UCSD-AML1 (cell line): ENCODE data around the gene PDIA5.
"Not testable (repeated sequence)": the region's sequence is repeated elsewhere in the genome, so short reads cannot be mapped to it uniquely, and the experiment has no call there.

Experiments
- DNase-seq: peaks from one replicate; lab custom pipeline; 2025; ENCODE audit not compliant: unreplicated experiment; lab: John Stamatoyannopoulos, UW

The PDIA5 gene

DNA sequence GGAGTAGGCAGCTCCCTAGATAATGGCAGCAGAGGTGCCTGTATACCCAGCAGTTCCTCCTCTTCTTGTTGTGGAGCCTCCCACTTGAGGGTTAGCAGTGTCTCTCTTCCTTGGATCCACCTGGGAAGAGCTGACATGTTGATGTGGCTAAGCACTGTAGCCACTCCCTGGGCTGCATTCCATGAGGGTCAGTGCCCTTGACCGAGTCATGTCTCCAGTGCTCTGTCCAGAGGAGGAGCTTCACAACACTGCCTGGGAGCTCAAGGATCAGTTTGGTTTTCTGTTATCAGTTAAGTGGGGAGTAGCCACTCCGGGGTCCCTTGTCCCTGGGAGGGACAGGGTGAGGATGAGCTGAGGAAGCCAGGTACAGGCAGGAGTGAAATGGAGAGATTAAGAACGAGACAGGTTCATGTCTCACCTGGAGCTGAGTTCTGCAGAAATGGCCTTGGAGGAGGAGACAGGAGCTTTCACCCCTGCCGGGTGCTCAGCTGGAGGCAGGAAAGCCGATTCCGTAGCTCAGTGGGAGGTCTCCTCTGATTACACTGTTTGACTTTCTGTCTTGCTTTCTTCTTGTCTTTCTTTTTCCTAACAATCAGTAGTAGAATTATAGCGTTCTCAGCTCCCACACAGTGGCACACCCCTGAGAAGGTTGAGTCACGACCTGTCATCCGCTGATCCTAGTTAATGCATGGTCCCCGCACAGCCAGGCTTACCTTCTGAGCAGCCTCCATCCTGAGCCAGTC, 77.0 kb downstream of the PDIA5 start:
- DNase-seq, result no peak

DNA sequence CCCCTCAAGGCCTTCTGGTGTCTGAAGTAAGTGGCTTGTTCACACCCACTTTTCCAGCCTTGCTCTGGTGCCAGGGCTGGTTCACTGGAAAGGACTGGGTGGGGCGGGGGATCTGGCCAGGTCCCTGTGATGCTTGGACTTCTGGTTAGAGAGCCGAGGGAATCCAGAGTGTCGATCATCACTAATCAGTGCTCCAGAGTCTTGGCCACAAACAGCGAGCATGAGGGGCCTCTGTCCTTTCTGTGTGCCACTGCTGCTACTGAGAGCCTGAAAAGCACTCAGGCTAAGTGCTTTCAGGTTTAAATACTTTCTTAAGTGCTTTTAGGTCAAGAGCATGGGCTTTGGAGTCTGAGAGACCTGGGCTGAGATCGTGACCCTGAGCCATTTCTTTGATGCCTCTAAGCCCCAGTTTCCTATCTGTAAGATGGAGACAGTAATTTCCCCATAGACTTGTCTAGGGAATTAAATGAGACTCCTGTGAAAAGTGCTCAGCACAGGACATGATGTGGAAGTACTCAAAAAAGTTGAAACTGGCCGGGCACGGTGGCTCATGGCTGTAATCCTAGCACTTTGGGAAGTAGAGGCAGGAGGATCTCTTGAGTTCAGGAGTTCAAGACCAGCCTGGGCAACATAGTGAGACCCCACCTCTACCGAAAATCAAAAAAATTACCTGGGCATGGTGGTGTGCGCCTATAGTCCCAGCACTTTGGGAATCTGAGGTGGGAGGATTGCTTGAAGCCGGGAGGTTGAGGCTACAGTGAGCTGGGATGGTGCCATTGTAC, 81.1 kb downstream of the PDIA5 start:
- no peak for DNase-seq

DNA sequence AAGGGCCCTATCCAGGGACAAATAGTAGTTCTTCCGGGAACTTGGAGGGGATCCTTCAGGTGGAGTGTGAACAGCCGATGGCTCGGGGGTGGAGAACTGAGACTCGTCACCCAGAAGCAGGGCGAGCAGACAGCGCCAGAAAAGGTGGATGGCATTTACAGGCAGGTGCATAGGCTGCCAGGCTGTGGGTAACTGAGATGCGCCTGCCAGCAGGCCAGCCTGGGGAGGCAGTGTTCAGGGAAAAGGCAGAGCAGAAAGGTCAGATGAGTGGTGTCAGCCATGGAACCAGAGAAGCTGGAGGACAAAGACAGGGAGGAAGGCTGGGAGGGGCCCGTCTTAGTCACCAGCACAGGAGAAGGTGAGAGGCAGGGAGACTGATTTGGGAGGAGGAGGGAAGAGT, 81.9 kb downstream of the PDIA5 start:
- DNase-seq, result no peak

DNA sequence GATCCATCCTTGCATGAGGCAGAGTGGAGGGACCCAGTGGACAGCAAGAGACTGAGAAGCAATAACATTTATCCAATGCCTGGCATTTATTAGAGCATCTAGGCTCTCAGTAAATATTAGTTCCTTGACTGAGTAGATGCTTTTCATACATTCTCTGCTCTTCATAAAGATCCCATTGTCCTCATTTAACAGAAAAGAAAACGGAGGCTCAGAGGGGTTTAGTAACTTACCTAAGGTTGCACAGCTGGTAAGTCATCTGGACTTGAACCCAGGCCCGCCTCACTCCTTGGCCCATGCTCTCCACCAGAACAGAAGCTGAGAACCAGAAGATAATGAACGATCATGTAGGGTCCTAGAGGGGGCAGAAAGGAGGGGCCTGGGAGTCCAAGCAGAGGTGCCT, 82.7 kb downstream of the PDIA5 start:
- no peak for DNase-seq

DNA sequence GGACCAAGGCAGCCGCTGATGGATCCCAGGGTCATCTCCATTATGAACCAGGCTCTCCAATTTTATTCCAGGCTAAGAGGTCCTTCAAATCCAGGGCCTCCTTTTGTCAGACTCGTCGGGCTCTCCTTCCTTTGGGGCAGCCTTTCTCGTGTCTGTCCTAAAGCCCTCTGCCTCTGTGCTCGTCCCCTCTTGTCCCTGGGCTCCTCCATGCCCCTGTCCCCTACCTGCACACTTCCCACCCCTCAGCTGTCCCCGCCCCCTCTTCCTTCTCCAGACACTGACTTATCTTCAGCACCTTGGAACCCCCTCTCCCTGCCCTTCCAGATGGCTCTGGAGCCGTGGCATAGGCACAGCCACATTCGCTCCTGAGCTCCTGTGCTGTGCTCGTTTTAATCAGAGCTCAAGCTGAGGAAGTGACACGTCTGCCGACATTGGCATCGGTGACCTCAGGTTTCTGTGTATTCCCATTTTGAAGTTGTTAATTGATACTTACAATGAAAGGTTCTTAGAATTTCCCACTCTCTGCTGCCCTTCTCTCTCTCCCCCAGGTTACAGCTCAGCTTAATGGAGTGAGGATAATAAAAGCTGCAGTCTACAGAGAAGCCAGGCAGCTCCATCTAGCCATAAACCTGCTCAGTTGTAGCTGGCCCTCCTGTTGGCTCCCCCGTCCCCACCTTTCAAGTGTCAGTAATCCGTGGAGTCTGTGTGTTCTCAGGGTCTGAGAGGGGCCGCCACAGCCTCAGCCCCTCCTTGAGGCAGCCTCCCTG, 83.8 kb downstream of the PDIA5 start:
- DNase-seq, result no peak

DNA sequence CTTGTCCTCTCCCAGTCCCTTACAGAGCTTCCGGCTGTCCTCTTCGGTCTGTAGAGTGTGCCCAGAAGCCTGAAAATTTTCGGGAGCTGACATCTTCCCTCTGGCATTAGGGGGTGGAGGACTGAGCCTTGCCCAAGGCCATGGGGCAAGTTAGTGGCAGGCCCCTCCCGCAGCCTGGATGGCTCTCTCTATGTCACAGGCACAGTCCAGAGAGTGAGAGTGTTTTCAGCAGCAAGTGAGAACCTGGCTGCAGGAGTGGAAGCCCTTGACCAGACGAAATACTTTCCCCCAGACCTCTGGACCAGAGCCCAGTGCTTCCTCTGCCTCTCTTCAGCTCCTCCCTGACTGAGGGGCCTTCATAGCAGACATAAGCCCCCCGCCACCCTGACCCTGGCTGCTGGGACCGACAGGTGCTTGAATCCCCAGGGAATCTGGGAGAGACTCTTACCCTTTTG, 84.5 kb downstream of the PDIA5 start:
- no peak for DNase-seq

DNA sequence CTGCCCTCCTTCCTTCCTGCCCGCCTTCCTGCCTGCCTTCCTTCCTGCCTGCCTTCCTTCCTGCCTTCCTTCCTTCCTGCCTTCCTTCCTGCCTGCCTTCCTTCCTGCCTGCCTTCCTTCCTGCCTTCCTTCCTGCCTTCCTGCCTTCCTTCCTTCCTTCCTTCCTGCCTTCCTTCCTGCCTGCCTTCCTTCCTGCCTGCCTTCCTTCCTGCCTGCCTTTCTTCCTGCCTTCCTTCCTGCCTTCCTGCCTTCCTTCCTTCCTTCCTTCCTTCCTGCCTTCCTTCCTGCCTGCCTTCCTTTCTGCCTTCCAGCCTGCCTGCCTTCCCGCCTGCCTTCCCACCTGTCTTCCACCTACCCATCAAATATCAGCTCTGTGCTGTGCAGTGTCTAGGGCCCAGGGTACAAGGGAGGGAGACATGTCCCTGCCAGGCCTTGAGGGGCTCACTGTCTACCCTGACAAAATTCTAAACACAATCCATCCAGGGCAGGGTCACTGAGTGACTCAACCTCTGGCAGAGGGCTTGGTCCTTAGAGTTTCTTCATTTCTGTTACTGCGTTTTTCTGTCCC, 85.1 kb downstream of the PDIA5 start:
- DNase-seq, result not testable (repeated sequence)

DNA sequence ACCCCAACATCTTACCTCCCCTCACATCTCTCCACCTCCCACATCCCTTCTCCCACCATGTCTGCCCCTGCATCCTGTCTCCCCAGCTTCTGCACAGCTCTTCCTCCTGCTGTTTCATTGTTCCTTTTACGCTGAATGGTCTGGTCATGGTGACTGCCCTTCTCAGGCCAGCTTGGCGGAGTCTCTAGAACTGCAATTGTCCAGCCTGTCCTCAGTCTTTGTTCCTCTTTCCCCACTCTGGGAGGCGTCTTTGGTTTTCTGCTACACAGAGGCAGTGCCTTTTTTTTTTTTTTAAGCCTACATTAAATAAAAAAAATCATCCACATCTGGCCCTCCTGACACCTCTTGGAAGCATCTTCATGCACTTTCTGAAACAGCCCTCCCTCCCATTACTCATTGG, 85.9 kb downstream of the PDIA5 start:
- DNase-seq, result no peak

DNA sequence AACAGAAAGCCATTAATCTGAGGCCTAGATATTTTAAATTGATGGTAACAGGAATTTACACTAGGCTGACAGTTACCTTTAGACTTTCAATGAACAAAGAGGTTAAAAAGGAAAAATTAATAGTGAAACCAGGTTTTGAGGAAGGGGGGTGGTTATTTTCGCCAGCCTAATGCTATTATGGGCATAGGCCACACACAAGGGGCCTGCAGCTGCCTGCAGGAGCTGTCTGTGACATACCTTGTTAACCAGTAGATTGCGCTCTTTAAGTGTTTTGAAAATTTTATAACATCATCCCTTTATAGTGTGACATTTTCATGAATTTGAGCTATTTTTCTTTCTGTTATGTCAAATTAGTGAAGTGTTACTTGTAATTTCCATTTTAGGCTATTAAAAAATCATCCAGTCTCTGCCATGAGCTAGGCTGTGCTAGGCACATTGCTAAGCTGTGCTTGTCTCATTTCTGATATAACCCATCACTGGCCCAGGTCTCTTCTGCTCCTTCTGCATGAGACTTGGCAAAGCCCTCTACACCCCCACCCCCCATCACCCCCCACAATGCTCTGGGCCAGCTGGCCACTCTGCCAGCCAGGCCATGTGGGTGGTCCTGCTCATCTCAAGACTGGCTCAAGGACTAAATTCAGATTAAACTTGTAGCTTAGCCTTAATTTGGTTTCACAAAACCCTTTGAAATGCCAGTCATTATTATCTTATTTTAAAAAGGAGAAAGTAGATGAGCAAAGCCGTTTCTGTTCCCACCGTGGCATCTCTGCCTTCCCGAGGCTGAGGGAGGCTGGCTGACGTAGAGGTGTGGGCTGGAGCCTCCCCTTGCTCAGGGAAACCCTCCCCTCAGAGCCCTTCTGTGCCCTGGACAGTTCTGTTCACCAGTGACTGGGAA, 86.5 kb downstream of the PDIA5 start:
- no peak for DNase-seq

DNA sequence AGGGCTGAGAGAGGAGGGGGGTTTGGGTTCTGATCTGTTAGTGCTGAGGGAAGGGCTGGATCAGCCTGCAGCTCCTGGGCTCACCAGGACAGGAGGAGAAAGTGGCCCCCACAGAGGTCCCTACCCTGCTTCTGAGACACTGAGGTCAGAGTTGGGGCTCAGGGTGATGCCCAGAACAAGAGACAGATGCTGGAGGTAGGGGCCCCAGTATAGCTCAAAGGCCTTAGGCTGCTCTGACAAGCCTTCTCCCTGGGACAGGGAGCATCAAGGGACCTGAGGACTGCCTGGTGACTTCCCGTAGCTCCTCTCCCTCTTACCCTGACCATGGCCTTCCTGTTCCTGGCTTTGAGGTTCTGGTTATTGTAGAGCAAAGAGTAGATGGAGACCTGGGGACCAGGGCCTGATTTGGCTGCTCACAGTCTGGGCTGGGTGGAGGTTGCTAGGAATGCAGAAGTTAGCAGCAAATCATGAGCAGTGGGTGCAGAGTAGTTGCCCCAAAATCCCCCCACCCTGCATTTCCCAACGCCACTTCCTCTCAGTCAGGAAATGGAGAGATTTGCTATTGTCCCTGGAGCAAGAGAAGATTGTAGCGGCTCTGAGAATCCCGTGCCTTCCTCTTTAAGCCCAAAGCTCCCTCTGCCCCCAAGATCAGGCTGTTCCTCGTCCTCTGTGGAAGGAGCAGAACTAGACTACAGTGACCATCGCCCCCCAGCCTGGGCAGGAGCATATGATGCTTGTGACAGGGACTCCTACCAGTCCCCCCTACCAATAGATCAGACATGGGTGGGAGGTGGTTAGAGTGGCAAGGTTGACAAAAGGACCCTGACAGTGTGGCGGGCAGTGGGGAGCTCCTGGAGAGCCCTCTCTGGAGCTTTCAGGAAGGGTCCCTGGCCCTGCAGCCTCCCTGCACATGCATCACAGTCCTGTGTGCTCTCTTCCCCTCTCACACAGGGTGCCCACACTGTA, 87.5 kb downstream of the PDIA5 start:
- DNase-seq, result no peak

DNA sequence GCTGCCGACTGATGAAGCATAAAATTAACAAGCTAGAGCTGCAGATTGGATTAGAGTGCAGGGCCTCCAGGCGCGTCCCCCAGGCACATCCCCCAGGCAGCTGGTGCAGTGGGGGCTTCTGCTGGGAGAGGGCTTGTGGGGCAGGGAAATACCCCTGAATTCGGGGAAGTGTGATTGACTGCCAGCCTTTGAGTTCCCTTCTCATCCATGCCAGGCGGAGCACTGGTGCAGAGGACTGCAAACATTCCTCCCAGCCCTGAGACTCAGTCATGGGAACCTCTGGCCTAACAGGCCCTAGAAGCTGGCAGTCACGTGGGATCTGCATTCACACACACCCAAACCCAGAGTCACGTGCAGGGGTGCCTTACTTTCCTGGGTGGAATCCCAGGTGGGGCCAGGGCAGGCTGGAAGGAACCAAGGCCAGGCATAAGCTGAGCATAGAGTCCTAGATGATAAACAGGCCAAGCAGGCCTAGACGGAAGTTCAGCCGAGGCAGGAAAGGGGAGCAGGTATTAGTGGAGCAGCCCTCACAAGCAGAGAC, 88.7 kb downstream of the PDIA5 start:
- no peak for DNase-seq

DNA sequence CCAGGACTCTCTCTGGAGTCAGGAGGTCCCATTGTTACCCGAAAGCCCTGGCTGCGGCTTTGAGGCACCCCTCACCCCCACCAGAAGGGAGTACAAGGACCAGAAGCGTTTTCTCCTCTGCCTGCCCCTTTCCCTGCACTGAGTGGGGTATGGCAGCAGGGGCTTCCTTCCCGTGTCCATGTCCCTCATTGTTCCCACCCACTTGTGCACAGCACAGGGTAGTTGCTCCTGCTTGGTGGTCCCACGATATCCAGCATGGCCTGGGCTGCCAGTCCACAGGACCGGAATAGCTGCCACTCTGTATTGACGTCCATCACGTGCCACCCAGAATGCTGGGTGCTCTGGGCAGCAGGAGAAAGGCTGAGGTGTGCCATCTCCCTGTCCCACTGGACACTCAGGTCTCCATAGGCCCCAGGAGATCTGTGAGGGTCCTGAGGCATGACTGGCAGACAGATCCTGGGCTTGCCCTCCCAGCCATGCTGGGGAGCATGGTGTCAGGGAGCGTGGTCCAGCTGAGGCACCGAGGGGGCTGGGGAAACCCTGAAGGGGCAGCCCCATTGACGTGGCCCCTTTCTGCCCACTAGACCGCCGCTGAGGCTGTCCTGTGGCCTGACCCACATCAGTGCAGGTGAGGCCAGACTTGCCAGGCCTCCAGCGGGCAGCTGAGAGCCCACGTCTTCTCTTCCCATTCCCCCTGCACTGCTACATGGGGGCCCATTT, 89.6 kb downstream of the PDIA5 start:
- DNase-seq, result no peak

DNA sequence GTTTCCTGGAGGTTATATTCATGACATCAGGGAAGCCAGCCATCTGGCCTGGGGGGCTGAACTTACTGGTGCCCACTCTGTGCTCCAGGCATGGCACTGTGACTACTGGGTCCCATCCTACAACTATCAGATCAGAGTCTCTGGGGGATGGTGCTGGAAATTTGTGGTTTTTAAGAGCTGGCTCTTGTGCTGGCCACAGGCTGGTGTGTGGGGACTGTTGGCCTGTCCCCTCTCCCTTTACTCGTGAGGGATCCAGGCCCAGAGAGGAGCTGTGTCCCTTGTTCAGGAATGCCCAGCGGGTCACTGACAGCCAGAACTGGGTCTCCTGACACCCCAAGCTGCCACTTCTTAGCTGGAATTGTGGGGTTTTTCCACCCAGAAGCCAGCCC, 90.4 kb downstream of the PDIA5 start:
- DNase-seq, result no peak

DNA sequence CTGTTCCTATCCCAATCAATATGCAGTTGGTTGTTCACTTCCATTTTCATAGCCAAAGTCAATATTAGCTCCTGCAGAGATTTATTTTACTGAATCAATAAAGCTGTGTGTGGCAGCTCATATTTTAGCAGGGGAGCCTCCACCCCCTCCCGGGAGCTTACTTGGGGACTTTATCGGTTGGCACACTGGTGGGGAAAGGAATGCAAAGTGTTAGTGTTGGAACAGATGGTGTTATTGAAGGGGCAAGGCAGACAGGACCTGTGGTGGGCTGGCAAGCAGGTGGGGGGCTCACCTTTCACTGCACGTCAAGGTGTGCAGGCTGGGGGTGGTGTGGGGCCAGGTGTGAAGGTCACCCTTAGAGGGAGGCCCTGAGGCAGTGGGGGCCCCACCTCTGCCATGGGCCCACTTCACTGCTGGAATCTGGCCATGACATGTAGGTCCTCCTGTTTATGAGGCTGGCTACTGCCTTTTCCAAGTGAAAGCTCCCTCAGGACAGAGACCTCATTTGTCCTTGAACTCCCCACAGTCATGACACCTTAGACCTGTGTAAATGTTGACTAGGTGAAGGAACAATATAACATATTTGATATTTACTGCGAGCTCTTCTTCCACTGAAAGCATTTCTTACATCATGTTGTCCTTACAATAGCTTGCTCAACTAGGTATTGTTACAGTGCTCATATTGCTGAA, 90.9 kb downstream of the PDIA5 start:
- DNase-seq, result no peak

DNA sequence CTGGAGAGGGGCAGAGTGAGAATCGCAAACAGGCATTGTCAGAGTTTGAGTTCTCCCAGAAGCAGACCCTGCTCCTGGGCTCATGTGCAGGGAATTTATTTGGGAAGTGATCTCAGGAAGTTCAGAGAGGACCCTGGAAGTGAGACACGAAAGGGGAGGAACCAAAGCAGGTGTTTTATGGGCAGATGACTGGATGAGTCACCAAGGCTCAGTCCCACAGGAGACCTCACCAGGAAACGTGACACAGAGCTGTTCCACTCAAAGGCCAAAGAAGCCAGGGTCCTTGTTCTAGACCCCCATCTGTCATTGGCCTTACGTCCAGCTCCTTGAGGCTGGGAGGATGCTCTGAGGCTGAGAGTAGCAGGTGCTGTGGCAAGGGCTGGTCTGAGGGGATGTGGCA, 91.5 kb downstream of the PDIA5 start:
- no peak for DNase-seq

DNA sequence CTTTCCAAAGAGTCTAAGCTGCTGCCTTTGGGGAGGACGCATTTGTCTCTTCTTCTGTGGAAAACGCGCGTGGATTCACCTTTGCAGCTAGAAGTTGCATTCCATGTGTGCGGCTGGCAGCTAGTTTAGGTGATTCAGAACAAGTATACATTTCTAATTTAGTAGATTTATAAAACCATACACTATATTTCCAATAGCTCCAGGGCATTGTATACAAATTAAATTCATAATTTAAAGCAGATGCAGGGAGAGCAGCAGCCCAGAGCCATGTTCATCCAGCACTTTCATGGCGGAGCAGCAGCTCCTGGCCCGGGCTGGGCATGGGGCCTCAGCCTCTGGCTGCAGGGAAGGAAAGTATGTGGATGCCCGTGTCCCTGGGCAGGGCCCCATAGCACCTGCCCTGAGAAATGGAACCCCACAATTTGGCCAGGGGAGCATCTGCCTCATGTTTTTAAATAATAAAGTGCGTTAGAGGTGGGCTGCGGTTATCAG, 92.1 kb downstream of the PDIA5 start:
- DNase-seq, result no peak

DNA sequence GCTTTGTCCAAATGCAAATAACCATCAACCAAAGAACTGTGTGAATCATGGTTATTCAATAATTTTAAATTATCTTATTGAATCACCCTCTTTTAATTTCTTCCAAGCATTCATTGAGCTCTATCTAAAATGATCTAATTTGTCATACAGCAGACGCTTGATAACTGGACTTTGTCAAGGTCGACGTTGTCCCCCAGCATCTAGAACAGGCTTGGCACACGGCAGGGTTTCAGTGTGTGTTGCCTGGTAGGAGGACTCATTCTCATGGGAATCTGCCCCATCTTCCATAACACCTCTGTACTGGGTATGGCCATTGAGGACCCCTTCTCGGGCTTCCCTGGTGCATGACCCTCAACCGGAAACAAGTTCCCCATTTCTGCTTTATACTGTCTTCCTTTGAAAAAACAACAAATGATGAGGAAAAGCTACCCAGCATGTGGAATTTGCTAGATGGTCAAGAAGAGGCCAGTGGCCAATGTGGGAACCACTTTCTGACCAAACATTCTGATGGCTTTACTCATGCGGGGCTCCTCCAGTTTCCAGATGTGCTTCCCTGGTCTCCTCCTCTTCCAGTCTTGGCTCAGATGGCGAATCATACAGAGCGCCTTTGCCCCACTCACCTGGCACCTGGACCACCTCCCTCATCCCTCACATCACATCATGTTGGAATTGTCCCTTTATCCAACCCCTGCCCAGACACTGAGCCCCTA, 93.3 kb downstream of the PDIA5 start:
- DNase-seq, result no peak
